NB4 (cell line): ENCODE results near the gene ME3.

Experiments
- CTCF ChIP-seq: IDR thresholded peaks from one replicate; pipeline ENCODE4 v1.5.1; 2012; ENCODE audit warnings: low read depth, low read length
- MAX ChIP-seq: IDR thresholded peaks from 2 replicates; pipeline ENCODE4 v1.6.1; 2011; ENCODE audit warnings: low read depth, low read length
- MYC ChIP-seq: IDR thresholded peaks from 2 replicates; pipeline ENCODE4 v1.6.1; 2011; ENCODE audit warnings: low read depth, low read length
- POLR2A ChIP-seq: IDR thresholded peaks from 2 replicates; pipeline ENCODE4 v1.6.1; 2011; ENCODE audit warnings: mild to moderate bottlenecking; ENCODE audit not compliant: insufficient read length; ENCODE audit errors: extremely low read depth

- TF ChIP-seq CTCF: no peak
- no peak for TF ChIP-seq MYC
- TF ChIP-seq POLR2A: no peak
- no peak for TF ChIP-seq MAX
These were observed 76.5 kb downstream of the ME3 start for GRCh38 chr11:86595955-86596354.
